ENCODE data around the gene OR7C1.

OR7C1 gene

GRCh38 chr19:14763497-14764145 lies 71.4 kb downstream of the OR7C1 start:
- DNase-seq: no peak

GRCh38 chr19:14762111-14762510 lies 72.9 kb downstream of the OR7C1 start:
- no peak for DNase-seq

DNA sequence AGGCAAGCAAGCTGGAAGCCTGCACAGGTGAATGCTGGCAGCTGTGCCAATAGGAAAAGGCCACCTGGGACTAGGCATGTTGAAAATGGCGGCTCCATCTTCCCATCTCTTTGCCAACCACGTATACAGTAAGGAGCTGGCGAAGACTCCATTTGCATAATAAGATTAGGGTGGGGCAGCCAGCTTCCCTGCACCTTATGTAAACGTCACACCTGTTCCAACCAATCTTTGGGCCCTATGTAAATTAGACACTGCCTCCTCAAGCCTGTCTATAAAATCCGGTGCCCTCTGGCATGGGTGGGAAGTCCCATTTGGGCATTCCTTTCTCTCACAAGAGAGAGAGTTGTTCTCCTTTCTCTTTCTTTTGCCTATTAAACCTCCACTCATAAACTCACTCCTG lies 73.4 kb downstream of the OR7C1 start:
- no peak for DNase-seq

DNA sequence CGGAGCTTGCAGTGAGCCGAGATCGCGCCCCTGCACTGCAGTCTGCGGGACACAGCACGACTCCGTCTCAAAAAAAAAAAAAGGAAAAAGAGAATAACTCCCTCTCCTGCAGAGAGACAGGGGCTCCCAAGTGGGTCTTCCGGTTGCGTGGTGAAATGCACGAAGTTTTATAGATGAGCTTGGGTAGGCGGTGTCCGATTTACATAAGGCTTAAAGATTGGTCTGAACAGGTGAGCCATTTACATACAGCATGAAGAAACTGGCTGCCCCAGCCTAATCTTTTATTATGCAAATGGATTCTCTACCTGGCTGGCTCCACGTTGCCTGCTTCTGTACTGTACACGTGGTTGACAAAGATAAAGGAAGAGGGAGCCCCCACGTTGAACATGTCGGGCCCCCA lies 76.2 kb downstream of the OR7C1 start:
- DNase-seq: no peak

GRCh38 chr19:14748601-14749000 lies 86.4 kb downstream of the OR7C1 start:
- DNase-seq: no peak
